ENCODE measurements around the gene MAPK7. TPM values are rescaled to one million over a fixed set of nuclear protein-coding genes. Genes with fewer than 3 reads are reported as not detected.

Gene MAPK7
- total and polyA plus RNA-seq, 3 donors from 2014 or later, result 49.7 to 65.4 (median 54.1) TPM

DNA sequence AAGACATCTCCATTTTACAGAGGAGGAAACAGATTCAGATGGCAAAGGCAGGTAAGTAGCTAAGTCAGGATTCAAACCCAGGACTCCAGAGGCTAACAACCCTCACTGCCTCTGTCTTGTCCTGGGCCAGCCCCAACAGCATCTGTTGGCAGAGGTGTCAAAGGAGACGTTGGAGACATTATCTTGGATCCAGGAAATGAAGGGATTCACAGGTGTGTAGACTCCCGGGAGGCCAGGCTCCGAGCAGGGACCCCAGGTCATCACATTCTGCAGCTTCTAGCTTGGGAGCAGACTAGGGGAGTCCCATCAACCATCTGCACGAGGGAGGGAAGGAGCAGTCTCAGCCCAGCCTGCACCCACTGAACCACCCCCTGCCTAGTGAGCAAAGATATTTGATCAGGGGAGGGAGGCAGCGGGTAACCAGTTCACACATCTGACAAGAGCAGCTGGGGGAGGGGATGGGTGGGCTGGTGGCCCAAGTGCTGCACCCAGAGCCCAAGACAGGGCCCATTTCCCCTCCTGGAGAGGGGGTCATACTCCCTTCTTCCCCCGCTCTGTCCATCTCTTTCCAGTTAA lies 14.8 kb upstream of the MAPK7 start:
- intact Hi-C loops (cut with DNase I; ENCODE audit: low total_unique reads), result loop anchor here (5.0 to 10.0 kb wide), 2 partner anchors 84 to 401 kb away; no protein-coding TSS in a partner anchor
- 51 to 55% methylated on average over 6 of the region's 6 CpGs for WGBS, 2 donors
- Histone ChIP-seq H3K27me3 (no peaks in the 10 kb centered on the region), H3K27ac (peak overlapping the region in 1 of 2 donors; percentile 18), H3K36me3 (ENCODE audit: low read depth, missing control alignments) (no peaks in the 10 kb centered on the region), H3K9me3 (no peaks in the 10 kb centered on the region), H3K4me1 (peaks cover 12% of the 10 kb centered on the region), H3K4me3 (peak overlapping the region in 1 of 2 donors; percentile 79)
- no peak for TF ChIP-seq POLR2A (IDR thresholded peaks at IDR 0.05)
- TF ChIP-seq, protein P1, sequence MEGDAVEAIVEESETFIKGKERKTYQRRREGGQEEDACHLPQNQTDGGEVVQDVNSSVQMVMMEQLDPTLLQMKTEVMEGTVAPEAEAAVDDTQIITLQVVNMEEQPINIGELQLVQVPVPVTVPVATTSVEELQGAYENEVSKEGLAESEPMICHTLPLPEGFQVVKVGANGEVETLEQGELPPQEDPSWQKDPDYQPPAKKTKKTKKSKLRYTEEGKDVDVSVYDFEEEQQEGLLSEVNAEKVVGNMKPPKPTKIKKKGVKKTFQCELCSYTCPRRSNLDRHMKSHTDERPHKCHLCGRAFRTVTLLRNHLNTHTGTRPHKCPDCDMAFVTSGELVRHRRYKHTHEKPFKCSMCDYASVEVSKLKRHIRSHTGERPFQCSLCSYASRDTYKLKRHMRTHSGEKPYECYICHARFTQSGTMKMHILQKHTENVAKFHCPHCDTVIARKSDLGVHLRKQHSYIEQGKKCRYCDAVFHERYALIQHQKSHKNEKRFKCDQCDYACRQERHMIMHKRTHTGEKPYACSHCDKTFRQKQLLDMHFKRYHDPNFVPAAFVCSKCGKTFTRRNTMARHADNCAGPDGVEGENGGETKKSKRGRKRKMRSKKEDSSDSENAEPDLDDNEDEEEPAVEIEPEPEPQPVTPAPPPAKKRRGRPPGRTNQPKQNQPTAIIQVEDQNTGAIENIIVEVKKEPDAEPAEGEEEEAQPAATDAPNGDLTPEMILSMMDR (IDR thresholded peaks at IDR 0.05), result no peak
- no peak for DNase-seq

DNA sequence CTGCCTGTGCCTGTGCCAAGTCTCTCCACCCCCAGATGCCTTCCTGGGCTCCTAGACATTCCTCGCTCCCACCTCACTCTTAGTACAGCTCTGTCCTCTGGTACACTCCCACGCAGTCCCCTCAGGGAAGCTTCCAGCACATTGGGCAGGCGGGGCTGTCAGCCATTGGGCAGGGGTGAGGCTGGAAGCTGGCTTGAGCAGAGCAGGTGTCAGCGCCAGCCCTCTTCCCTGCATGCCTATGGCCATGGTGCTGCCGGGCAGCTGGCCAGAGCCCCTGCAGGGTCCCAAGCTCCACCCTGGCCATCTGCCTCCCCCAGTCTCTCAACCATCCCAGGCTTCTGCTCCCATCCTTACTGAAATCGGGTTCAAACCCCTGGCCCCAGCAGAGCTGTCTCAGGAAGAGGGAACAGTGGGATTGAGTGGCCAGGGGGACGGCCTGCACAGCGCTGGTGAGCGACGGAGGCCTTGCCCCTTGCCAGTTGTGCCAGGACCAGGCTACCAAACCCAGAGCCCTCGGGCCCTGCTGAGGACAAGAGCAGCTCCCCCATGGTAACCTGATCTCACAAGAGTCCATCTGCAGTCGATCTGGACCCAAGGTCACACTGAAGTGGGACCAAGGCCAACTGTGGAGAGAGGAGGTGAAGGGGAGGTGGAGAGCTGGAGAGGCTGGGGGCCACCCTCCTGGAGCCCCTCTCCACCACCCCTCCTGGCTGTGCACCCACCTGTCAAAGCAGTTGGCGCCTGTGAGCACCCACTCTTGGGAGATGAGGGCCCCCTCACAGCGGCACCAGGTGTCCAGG lies 13.4 kb upstream of the MAPK7 start:
- TF ChIP-seq POLR2A (IDR thresholded peaks at IDR 0.05), result no peak
- TF ChIP-seq, protein P1 (IDR thresholded peaks at IDR 0.05), result no peak
- no peak for DNase-seq
- WGBS, 2 donors, result 63 to 82% methylated on average over 10 to 13 of the region's 14 CpGs
- H3K4me3 ChIP-seq, result no peak overlapping the region
- H3K9me3 ChIP-seq, result no peaks in the 10 kb centered on the region
- H3K27ac ChIP-seq, result no peak overlapping the region
- peaks cover 12% of the 10 kb centered on the region for H3K4me1 ChIP-seq
- intact Hi-C loops (cut with DNase I; ENCODE audit: low total_unique reads), result loop anchor here (5.0 to 10.0 kb wide), 2 partner anchors 82 to 400 kb away; no protein-coding TSS in a partner anchor
- H3K36me3 ChIP-seq (ENCODE audit: low read depth, missing control alignments), result no peaks in the 10 kb centered on the region
- H3K27me3 ChIP-seq, result no peaks in the 10 kb centered on the region

DNA sequence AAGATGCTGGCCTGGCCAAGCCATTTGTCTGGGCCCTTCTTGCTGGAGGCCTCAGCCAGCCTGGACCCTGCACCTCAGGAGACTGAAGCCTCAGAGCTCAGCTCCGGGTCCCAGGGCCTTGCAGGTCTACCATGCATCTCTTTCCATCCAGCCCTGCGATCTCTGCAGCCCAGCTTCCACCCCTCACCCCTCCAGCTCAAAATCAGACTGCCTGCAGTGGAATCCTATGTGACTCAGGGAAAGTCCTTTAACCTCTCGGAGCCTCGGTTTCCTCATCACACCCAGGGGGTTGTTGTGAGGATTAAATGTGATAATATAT lies 12.8 kb upstream of the MAPK7 start:
- intact Hi-C loops (cut with DNase I; ENCODE audit: low total_unique reads), result loop anchor here (10.0 kb wide), 1 partner anchor 399 kb away; no protein-coding TSS in a partner anchor
- no peaks in the 10 kb centered on the region for H3K9me3 ChIP-seq
- DNase-seq, result no peak
- H3K36me3 ChIP-seq (ENCODE audit: low read depth, missing control alignments), result no peaks in the 10 kb centered on the region
- 84 to 92% methylated on average over 4 of the region's 4 CpGs for whole genome bisulfite sequencing, 2 donors
- H3K4me3 ChIP-seq, result no peak overlapping the region
- H3K27ac ChIP-seq, result no peak overlapping the region
- H3K4me1 ChIP-seq, result peaks cover 12% of the 10 kb centered on the region
- TF ChIP-seq, protein P1 (IDR thresholded peaks at IDR 0.05), result no peak
- H3K27me3 ChIP-seq, result no peaks in the 10 kb centered on the region

DNA sequence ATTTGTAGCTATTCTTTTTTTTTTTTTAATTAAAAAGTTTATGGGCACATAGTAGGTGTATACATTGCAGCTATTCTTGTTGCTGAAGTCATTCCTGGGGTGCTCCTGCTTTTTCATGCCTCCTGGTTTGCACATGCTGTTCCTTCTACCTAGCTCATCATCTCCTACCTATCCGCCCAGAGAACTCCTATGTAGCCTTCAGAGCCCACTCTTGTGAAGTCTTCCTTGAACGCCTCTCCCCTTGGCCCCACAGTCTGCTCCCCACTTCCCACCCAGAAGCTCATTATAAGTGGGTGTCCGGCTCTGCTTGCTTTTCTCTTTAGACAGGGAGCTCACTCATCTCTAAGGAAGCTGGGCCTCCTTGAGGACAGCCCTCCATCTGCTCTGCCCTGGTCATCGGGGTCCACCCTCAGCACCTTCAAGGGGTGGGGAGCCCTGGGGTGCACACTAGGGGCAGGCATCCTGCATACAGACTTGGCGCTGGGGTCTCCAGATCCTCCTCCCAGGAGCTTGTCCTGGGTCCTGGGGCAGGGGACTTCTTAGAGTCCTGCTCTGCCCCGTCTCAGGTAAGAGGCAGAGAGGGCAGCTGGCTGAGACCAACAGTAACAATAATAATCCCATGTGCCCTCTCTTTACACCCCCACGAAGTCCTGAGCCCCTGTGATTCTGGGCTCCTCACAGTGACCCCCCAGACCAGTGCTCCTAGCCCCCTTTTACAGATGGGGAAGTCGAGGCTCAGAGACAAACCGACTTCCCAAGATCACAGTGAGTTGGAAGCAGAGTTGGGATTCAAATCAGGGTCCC lies 12.3 kb upstream of the MAPK7 start:
- Histone ChIP-seq H3K4me1 (peaks cover 12% of the 10 kb centered on the region), H3K27me3 (no peaks in the 10 kb centered on the region), H3K36me3 (ENCODE audit: low read depth, missing control alignments) (no peaks in the 10 kb centered on the region), H3K4me3 (no peak overlapping the region), H3K27ac (no peak overlapping the region), H3K9me3 (no peaks in the 10 kb centered on the region)
- intact Hi-C loops (cut with DNase I; ENCODE audit: low total_unique reads), result loop anchor here (10.0 kb wide), 1 partner anchor 399 kb away; no protein-coding TSS in a partner anchor
- no peak for DNase-seq
- TF ChIP-seq, protein P1 (IDR thresholded peaks at IDR 0.05), result no peak
- no peak for TF ChIP-seq POLR2A (IDR thresholded peaks at IDR 0.05)
- 91 to 95% methylated on average over 6 to 8 of the region's 9 CpGs for WGBS, 2 donors
